Vagina (tissue), 2 donors: ENCODE data around the gene ANKLE1. TPM values are rescaled to one million over a fixed set of nuclear protein-coding genes. Genes with fewer than 3 reads are reported as not detected.
A peak's percentile ranks its signal among the peaks of the same experiment; 100 is the strongest.

ENCODE experiments used
- DNase-seq, 2 donors: peaks; one replicate each; pipeline ENCODE4 v3.0.0-alpha.2; 2017; ENCODE audit errors: extremely low spot score in 2 of 2
- H3K27ac ChIP-seq: fragments of 200-600 bp; sonication (generic); one replicate; pipeline ENCODE4 v1.5.1; 2019
- H3K27me3 ChIP-seq: fragments of 200-600 bp; sonication (generic); one replicate; pipeline ENCODE4 v1.5.1; 2019
- H3K36me3 ChIP-seq, 2 donors: fragments of 200-600 bp; sonication (generic); one replicate each; pipeline ENCODE4 v1.5.1; 2017 to 2019
- H3K4me1 ChIP-seq: fragments of 200-600 bp; sonication (generic); one replicate; pipeline ENCODE4 v1.5.1; 2019
- H3K4me3 ChIP-seq, 2 donors: fragments of 200-600 bp; sonication (generic); 1 replicate in 1 of 2; 2 replicates in 1 of 2; pipeline ENCODE4 v1.5.1; 2016 to 2019
- H3K9me3 ChIP-seq: fragments of 200-600 bp; sonication (generic); one replicate; pipeline ENCODE4 v1.5.1; 2019
- POLR2A ChIP-seq, 2 donors: fragments of 450-650 bp; IDR thresholded peaks; one replicate each; pipeline ENCODE4 v1.6.1; 2017; ENCODE audit warnings: antibody characterized with exemption in 2 of 2, mild to moderate bottlenecking in 2 of 2, moderate library complexity in 2 of 2
- POLR2AphosphoS5 ChIP-seq, 2 donors: sonication (generic); formaldehyde crosslinking; IDR thresholded peaks; one replicate each; pipeline ENCODE4 v1.9.0; 2017; ENCODE audit warnings: antibody characterized with exemption in 2 of 2, mild to moderate bottlenecking in 2 of 2, low read depth in 1 of 2; ENCODE audit not compliant: insufficient read depth in 1 of 2
- intact Hi-C: fragments of 100-400 bp; cut with DNase I; formaldehyde crosslinking; loops from one replicate; pipeline ENCODE4 v1.15.1; 2023
- total RNA-seq: library from RNA; depleted of rRNA; stranded (reverse); fragments of >200 nt; gene quantifications from one replicate; pipeline ENCODE4 v1.2.3, GENCODE V29; 2016
- TF ChIP-seq, protein P1 (sequence below), 3 experiments: fragments of 450-650 bp in 2 of 3; fragments of 200-600 bp in 1 of 3; sonication (generic) in 1 of 3; IDR thresholded peaks; one replicate each; pipeline ENCODE4 v1.5.1; 2017 to 2019; ENCODE audit warnings: antibody characterized with exemption in 3 of 3, mild to moderate bottlenecking in 2 of 3, moderate library complexity in 2 of 3

ANKLE1 gene
- total RNA-seq, 1 donor from 2014 or later, result 2.9 TPM

DNA sequence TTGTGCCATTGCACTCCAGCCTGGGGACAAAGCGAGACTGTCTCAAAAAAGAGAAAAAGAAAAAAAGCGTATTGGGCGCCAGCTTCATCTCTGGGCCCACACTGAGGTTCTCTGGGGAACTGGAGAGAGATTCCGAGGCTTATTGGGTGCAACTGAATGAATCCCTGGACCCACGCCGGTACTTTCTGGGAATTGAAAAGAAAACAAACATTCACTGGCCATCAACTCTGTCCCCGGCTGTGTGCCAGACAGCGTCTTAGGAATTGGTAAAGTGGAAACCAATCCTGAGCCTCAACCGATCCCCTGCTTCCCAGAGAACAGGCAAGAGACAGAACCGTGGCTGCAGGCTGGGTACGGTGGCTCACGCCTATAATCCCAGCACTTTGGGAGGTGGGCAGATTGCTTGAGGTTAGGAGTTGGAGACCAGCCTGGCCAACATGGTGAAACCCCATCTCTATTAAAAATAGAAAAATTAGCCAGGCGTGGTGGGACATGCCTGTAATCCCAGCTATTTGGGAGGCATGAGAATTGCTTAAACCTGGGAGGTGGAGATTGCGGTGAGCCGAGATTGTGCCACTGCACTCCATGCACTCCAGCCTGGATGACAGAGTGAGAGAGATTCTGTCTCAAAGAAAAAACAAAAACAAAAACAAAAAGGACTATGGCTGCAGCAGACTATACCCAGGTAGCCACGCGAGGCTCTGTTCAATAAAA lies 44.3 kb downstream of the ANKLE1 start:
- H3K27ac ChIP-seq, result no peak overlapping the region
- intact Hi-C loops, result no loop called here
- H3K36me3 ChIP-seq, result no peaks in the 10 kb centered on the region
- TF ChIP-seq, protein P1, sequence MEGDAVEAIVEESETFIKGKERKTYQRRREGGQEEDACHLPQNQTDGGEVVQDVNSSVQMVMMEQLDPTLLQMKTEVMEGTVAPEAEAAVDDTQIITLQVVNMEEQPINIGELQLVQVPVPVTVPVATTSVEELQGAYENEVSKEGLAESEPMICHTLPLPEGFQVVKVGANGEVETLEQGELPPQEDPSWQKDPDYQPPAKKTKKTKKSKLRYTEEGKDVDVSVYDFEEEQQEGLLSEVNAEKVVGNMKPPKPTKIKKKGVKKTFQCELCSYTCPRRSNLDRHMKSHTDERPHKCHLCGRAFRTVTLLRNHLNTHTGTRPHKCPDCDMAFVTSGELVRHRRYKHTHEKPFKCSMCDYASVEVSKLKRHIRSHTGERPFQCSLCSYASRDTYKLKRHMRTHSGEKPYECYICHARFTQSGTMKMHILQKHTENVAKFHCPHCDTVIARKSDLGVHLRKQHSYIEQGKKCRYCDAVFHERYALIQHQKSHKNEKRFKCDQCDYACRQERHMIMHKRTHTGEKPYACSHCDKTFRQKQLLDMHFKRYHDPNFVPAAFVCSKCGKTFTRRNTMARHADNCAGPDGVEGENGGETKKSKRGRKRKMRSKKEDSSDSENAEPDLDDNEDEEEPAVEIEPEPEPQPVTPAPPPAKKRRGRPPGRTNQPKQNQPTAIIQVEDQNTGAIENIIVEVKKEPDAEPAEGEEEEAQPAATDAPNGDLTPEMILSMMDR (IDR thresholded peaks at IDR 0.05), result no peak
- TF ChIP-seq POLR2A (IDR thresholded peaks at IDR 0.05) (no peak), POLR2AphosphoS5 (IDR thresholded peaks at IDR 0.05; ENCODE audit: insufficient read depth in 1 of 2, low read depth in 1 of 2) (no peak)
- peaks cover 30% of the 10 kb centered on the region for H3K4me1 ChIP-seq
- no peak overlapping the region for H3K4me3 ChIP-seq
- H3K9me3 ChIP-seq, result no peaks in the 10 kb centered on the region
- no peak for DNase-seq
- peaks cover 7% of the 10 kb centered on the region for H3K27me3 ChIP-seq

DNA sequence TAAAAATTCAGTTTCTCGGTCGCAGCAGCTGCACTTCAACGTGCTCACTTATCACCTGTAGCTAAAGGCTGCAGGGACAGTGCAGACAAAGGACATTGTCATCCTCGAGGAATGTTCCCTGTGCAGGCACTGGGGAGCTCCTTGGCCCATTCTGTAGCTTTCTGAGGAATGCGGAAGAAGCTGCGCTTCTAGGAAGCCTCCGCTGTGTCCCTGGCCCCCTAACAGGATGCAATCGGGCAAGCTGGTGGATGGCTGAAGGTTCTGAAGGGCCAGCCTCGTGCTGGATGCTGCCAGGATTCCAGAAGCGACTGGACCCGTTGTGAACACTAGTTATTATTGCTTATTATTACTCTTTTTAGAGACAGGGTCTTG lies 44.9 kb downstream of the ANKLE1 start:
- no peak for TF ChIP-seq POLR2A (IDR thresholded peaks at IDR 0.05)
- no peak for TF ChIP-seq POLR2AphosphoS5 (IDR thresholded peaks at IDR 0.05; ENCODE audit: insufficient read depth in 1 of 2, low read depth in 1 of 2)
- TF ChIP-seq, protein P1 (IDR thresholded peaks at IDR 0.05), result no peak

DNA sequence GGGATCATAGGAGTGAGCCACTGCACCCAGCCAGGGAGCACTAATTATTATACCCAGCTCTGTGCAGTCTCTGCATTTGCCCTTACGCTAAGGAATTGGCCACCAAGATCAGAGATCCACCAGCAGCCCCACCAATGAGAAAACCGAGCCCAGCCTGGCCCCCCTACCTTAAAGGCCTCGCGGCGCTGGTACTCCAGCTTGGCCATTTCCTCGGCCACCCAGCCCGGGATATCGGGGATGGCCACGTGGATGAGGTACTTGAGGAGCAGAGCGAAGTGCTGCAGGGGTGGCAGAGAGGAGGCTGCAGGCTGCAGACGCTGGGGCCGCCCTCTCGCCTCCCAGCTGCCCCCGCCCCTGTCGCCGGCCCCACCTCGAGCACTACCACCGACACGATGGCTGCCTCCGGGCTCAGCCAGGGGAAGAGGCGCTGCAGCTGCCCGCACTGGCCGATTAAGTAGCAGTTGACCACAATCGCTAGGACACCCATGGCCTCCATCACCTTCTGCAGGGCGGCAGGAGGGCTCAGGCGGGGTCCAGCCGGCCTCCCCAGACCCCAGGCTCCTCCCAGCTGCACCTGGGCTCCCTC lies 45.5 kb downstream of the ANKLE1 start:
- peaks cover 30% of the 10 kb centered on the region for H3K4me1 ChIP-seq
- H3K27ac ChIP-seq, result no peak overlapping the region
- H3K4me3 ChIP-seq, result no peak overlapping the region
- DNase-seq, result no peak
- TF ChIP-seq, protein P1 (IDR thresholded peaks at IDR 0.05), result no peak
- TF ChIP-seq POLR2AphosphoS5 (IDR thresholded peaks at IDR 0.05; ENCODE audit: insufficient read depth in 1 of 2, low read depth in 1 of 2) (no peak), POLR2A (IDR thresholded peaks at IDR 0.05) (no peak)
- H3K9me3 ChIP-seq, result no peaks in the 10 kb centered on the region
- H3K27me3 ChIP-seq, result peaks cover 7% of the 10 kb centered on the region
- no peaks in the 10 kb centered on the region for H3K36me3 ChIP-seq
- intact Hi-C loops, result no loop called here

More for the DNA sequence above, 44.9 kb downstream of the ANKLE1 start:
- Histone ChIP-seq H3K36me3 (no peaks in the 10 kb centered on the region), H3K9me3 (no peaks in the 10 kb centered on the region), H3K4me3 (no peak overlapping the region), H3K27ac (no peak overlapping the region), H3K4me1 (peaks cover 30% of the 10 kb centered on the region), H3K27me3 (peaks cover 7% of the 10 kb centered on the region)
- intact Hi-C loops, result no loop called here
- no peak for DNase-seq

DNA sequence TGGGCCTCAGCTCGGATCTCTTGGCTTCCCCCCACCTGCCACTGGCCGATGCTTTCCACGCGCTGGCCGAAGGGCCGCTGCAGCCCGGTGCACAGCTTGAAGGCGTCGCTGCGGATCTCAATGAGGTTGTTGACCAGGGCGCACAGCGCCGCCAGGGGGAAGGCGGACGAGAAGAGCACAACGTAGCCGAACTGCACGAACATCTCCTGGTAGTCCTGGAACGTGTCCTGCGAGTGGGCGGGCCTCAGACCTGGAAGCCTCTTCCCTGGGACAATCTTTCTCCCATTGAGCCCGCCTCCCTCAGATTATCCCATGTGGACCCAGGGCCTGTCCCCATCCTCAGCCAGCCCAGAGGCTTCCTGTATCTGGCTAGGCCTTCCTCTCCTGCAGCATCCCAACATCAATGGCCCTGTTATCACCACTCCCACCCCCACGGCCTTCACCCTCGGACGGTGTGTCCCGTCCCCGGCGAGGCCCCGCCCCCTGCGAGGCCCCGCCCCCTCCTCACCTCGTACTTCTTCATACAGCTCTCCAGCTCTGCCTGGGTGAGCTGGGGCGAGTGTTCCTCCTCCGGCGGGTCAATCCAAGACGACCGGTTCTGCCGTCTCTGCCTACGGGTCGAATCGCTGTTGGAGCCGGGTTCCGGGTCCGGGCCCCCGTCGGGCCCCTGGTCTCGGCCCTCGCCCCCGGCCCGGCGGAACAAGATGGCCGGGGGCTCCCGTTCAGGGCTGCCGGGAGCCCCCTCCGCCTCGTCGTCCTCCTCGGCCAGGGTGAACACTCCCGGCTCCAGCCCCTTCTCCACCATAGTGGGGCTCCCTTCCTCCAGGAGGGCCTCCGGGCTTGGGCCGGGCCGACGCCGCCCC lies 46.2 kb downstream of the ANKLE1 start:
- Histone ChIP-seq H3K4me1 (peaks cover 28% of the 10 kb centered on the region), H3K4me3 (peak overlapping the region; percentile 37 to 45), H3K36me3 (no peaks in the 10 kb centered on the region), H3K27ac (peak overlapping the region; percentile 60), H3K27me3 (peaks cover 7% of the 10 kb centered on the region), H3K9me3 (no peaks in the 10 kb centered on the region)
- intact Hi-C loops, result no loop called here
- DNase-seq, result no peak
- TF ChIP-seq POLR2AphosphoS5 (IDR thresholded peaks at IDR 0.05; ENCODE audit: insufficient read depth in 1 of 2, low read depth in 1 of 2), result no peak
- no peak for TF ChIP-seq POLR2A (IDR thresholded peaks at IDR 0.05)
- TF ChIP-seq, protein P1 (IDR thresholded peaks at IDR 0.05), result peak in 1 of 3 experiments; percentile 14
